22Rv1 (cell line): Measurements from ENCODE around the gene PRPF8.

ENCODE experiments used
- ZFX ChIP-seq: fragments of 450-650 bp; IDR thresholded peaks from 2 replicates; pipeline ENCODE4 v1.6.1; 2017; ENCODE audit warnings: antibody characterized with exemption, borderline replicate concordance
- TF ChIP-seq, protein P1 (sequence below): fragments of 450-650 bp; IDR thresholded peaks from 2 replicates; pipeline ENCODE4 v1.5.1; 2017; ENCODE audit warnings: mild to moderate bottlenecking

DNA sequence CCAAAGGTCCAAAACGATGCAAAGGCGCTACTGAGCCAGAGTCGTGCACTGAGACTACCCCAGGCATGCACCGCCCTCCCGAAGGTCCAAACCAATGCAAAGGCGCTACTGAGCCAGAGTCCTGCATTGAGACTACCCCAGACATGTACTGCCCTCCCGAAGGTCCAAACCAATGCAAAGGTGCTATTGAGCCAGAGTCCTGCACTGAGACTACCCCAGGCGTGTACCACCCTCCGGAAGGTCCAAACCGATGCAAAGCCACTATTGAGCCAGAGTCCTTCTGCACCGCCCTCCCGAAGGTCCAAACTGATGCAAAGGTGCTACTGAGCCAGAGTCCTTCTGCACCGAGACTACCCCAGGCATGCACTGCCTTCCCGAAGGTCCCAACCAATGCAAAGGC is 83.1 kb downstream of the PRPF8 start:
- TF ChIP-seq, protein P1, sequence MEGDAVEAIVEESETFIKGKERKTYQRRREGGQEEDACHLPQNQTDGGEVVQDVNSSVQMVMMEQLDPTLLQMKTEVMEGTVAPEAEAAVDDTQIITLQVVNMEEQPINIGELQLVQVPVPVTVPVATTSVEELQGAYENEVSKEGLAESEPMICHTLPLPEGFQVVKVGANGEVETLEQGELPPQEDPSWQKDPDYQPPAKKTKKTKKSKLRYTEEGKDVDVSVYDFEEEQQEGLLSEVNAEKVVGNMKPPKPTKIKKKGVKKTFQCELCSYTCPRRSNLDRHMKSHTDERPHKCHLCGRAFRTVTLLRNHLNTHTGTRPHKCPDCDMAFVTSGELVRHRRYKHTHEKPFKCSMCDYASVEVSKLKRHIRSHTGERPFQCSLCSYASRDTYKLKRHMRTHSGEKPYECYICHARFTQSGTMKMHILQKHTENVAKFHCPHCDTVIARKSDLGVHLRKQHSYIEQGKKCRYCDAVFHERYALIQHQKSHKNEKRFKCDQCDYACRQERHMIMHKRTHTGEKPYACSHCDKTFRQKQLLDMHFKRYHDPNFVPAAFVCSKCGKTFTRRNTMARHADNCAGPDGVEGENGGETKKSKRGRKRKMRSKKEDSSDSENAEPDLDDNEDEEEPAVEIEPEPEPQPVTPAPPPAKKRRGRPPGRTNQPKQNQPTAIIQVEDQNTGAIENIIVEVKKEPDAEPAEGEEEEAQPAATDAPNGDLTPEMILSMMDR, result no peak
- no peak for TF ChIP-seq ZFX
